Loucy (cell line): ENCODE data around the gene CETN3.

ENCODE experiments used
- H2AFZ ChIP-seq: fragments of 200-600 bp; sonication (generic); 2 replicates; pipeline ENCODE4 v1.6.0; 2016; ENCODE audit warnings: antibody characterized with exemption, mild to moderate bottlenecking, low read length, moderate library complexity
- H3F3A ChIP-seq: fragments of 200-600 bp; 2 replicates; pipeline ENCODE4 v1.6.0; 2016; ENCODE audit warnings: antibody characterized with exemption, low read depth, mild to moderate bottlenecking
- H3K27me3 ChIP-seq: fragments of 200-600 bp; sonication (generic); 2 replicates; pipeline ENCODE4 v1.6.1; 2014; ENCODE audit warnings: low read length, mild to moderate bottlenecking; ENCODE audit not compliant: insufficient read depth, poor library complexity, severe bottlenecking
- H3K36me3 ChIP-seq: fragments of 200-600 bp; sonication (generic); 2 replicates; pipeline ENCODE4 v1.6.1; 2016; ENCODE audit warnings: low read length; ENCODE audit not compliant: insufficient read depth
- H3K4me1 ChIP-seq: fragments of 200-600 bp; sonication (generic); 2 replicates; pipeline ENCODE4 v1.5.1; 2014; ENCODE audit warnings: low read length, mild to moderate bottlenecking; ENCODE audit not compliant: insufficient read depth, poor library complexity, severe bottlenecking
- H3K4me2 ChIP-seq: fragments of 200-600 bp; sonication (generic); 2 replicates; pipeline ENCODE4 v1.6.0; 2014; ENCODE audit warnings: antibody characterized with exemption, low read length, low read depth, mild to moderate bottlenecking; ENCODE audit not compliant: poor library complexity, severe bottlenecking
- H3K4me3 ChIP-seq: fragments of 200-600 bp; sonication (generic); 2 replicates; pipeline ENCODE4 v1.5.1; 2014; ENCODE audit warnings: low read length, mild to moderate bottlenecking, mixed read lengths; ENCODE audit not compliant: poor library complexity, severe bottlenecking
- H3K79me2 ChIP-seq: fragments of 200-600 bp; sonication (generic); 2 replicates; pipeline ENCODE4 v1.6.1; 2014; ENCODE audit warnings: low read length; ENCODE audit not compliant: insufficient read depth
- H3K9ac ChIP-seq: fragments of 200-600 bp; sonication (generic); 2 replicates; pipeline ENCODE4 v1.6.0; 2014; ENCODE audit warnings: mild to moderate bottlenecking, low read depth, low read length, moderate library complexity; ENCODE audit not compliant: poor library complexity, severe bottlenecking
- H3K9me2 ChIP-seq: fragments of 200-600 bp; sonication (generic); replicated peaks from 2 replicates; pipeline ENCODE4 v1.6.1; 2016; ENCODE audit warnings: low read depth, low read length, mixed read lengths
- H3K9me3 ChIP-seq: fragments of 200-600 bp; sonication (generic); 2 replicates; pipeline ENCODE4 v1.6.1; 2014; ENCODE audit warnings: mild to moderate bottlenecking, antibody characterized with exemption, low read length, low read depth; ENCODE audit not compliant: insufficient read depth
- H4K20me1 ChIP-seq: fragments of 200-600 bp; sonication (generic); 2 replicates; pipeline ENCODE4 v1.6.0; 2014; ENCODE audit warnings: antibody characterized with exemption, low read length, mild to moderate bottlenecking; ENCODE audit not compliant: insufficient read depth, poor library complexity, severe bottlenecking
- CTCF ChIP-seq: fragments of 200-600 bp; sonication (generic); conservative IDR thresholded peaks from 2 replicates; pipeline ENCODE4 v1.5.1; 2014; ENCODE audit warnings: mild to moderate bottlenecking, antibody characterized with exemption, low read length
- EZH2phosphoT487 ChIP-seq: fragments of 200-600 bp; IDR thresholded peaks from 2 replicates; pipeline ENCODE4 v1.6.1; 2018; ENCODE audit warnings: antibody characterized with exemption, mild to moderate bottlenecking, moderate library complexity, borderline replicate concordance

The CETN3 gene

GRCh38 chr5:90383903-90384302 lies 25.7 kb downstream of the CETN3 start:
- no peaks in the 10 kb centered on the region for H3K36me3 ChIP-seq
- no peak overlapping the region for H3K9ac ChIP-seq
- H4K20me1 ChIP-seq: no peaks in the 10 kb centered on the region
- TF ChIP-seq CTCF (no peak), EZH2phosphoT487 (no peak)
- no peak overlapping the region for H3K4me3 ChIP-seq
- no peaks in the 10 kb centered on the region for H3F3A ChIP-seq
- no peaks in the 10 kb centered on the region for H3K4me1 ChIP-seq
- H2AFZ ChIP-seq: no peak overlapping the region
- H3K4me2 ChIP-seq: no peak overlapping the region
- H3K9me3 ChIP-seq: no peaks in the 10 kb centered on the region
- H3K79me2 ChIP-seq: no peaks in the 10 kb centered on the region
- no peaks in the 10 kb centered on the region for H3K9me2 ChIP-seq
- H3K27me3 ChIP-seq: no peaks in the 10 kb centered on the region

- TF ChIP-seq EZH2phosphoT487: no peak
- TF ChIP-seq CTCF: no peak
- Histone ChIP-seq H3K9ac (no peak overlapping the region), H3K4me3 (no peak overlapping the region), H3K79me2 (no peaks in the 10 kb centered on the region), H3K9me3 (no peaks in the 10 kb centered on the region), H2AFZ (no peak overlapping the region), H3K9me2 (no peaks in the 10 kb centered on the region), H3K4me1 (no peaks in the 10 kb centered on the region), H3F3A (no peaks in the 10 kb centered on the region), H3K27me3 (no peaks in the 10 kb centered on the region), H4K20me1 (no peaks in the 10 kb centered on the region), H3K4me2 (no peak overlapping the region), H3K36me3 (no peaks in the 10 kb centered on the region)
These were observed 28.2 kb downstream of the CETN3 start for GRCh38 chr5:90381213-90381929.

GRCh38 chr5:90379652-90380051 lies 29.9 kb downstream of the CETN3 start:
- H3K9ac ChIP-seq: no peak overlapping the region
- no peak overlapping the region for H3K4me3 ChIP-seq
- H4K20me1 ChIP-seq: no peaks in the 10 kb centered on the region
- H3K4me2 ChIP-seq: no peak overlapping the region
- no peaks in the 10 kb centered on the region for H3K36me3 ChIP-seq
- H2AFZ ChIP-seq: no peak overlapping the region
- H3K9me2 ChIP-seq: no peaks in the 10 kb centered on the region
- H3K9me3 ChIP-seq: no peaks in the 10 kb centered on the region
- H3K79me2 ChIP-seq: no peaks in the 10 kb centered on the region
- H3F3A ChIP-seq: no peaks in the 10 kb centered on the region
- TF ChIP-seq CTCF (no peak), EZH2phosphoT487 (no peak)
- no peaks in the 10 kb centered on the region for H3K27me3 ChIP-seq
- no peaks in the 10 kb centered on the region for H3K4me1 ChIP-seq
